MCF 10A (cell line): ENCODE results near the gene RPL14. TPM values are rescaled to one million over a fixed set of nuclear protein-coding genes. Genes with fewer than 3 reads are reported as not detected.

Experiments
- BruUV-seq: library from RNA; stranded (reverse); fragments of 400-500 nt; replicated peaks from 2 replicates; lab custom pipeline; 2021; lab: Mats Ljungman, UMichigan
- CTCF ChIA-PET: fragments of 300-600 bp; sonication (Branson Sonifier 250); formaldehyde crosslinking; extraction: SDS; loops from one replicate; lab custom pipeline; 2021; ENCODE audit warnings: antibody characterized with exemption, inconsistent platforms; lab: Yijun Ruan, JAX
- POLR2A ChIA-PET: fragments of 300-600, 350-650 bp; sonication (Branson Sonifier 250); formaldehyde crosslinking; extraction: SDS; loops from one replicate; lab custom pipeline; 2020; ENCODE audit warnings: antibody characterized with exemption, inconsistent platforms; lab: Yijun Ruan, JAX
- DNase-seq: peaks from one replicate; pipeline ENCODE4 v3.0.0-alpha.2; 2018; ENCODE audit not compliant: unreplicated experiment
- H3K27ac Mint-ChIP-seq: one replicate; pipeline ENCODE4 v1.8.0; 2022; ENCODE audit warnings: mild to moderate bottlenecking, low read depth, mixed read lengths; ENCODE audit not compliant: unreplicated experiment
- H3K27me3 Mint-ChIP-seq: one replicate; pipeline ENCODE4 v1.8.0; 2022; ENCODE audit warnings: mixed read lengths; ENCODE audit not compliant: insufficient read depth, unreplicated experiment
- H3K36me3 Mint-ChIP-seq: one replicate; pipeline ENCODE4 v1.8.0; 2022; ENCODE audit warnings: mild to moderate bottlenecking, moderate library complexity, mixed read lengths; ENCODE audit not compliant: insufficient read depth, unreplicated experiment
- H3K4me1 Mint-ChIP-seq: one replicate; pipeline ENCODE4 v1.8.0; 2022; ENCODE audit warnings: mixed read lengths; ENCODE audit not compliant: insufficient read depth, unreplicated experiment
- H3K4me3 Mint-ChIP-seq: one replicate; pipeline ENCODE4 v1.8.0; 2022; ENCODE audit warnings: mild to moderate bottlenecking, moderate library complexity, mixed read lengths; ENCODE audit not compliant: unreplicated experiment
- H3K9me3 Mint-ChIP-seq: one replicate; pipeline ENCODE4 v1.8.0; 2022; ENCODE audit warnings: mixed read lengths; ENCODE audit not compliant: unreplicated experiment
- intact Hi-C: fragments of 100-400 bp; cut with micrococcal nuclease; formaldehyde crosslinking; loops from 2 replicates; pipeline ENCODE4 v1.14.1; 2022
- total RNA-seq: library from RNA; stranded (reverse); gene quantifications from 2 replicates; pipeline ENCODE4 v1.2.3, GENCODE V29; 2022
- TF ChIP-seq, protein P1 (sequence below): fragments of 200-600 bp; IDR thresholded peaks from one replicate; pipeline ENCODE4 v1.8.0; 2022; ENCODE audit warnings: antibody characterized with exemption, mild to moderate bottlenecking; ENCODE audit not compliant: unreplicated experiment

Gene RPL14
- total RNA-seq, 1 experiment from 2014 or later: 3,024 TPM

GRCh38 chr3:40452876-40453730 is 4.0 kb upstream of the RPL14 start:
- no TSS peak for BruUV-seq
- intact Hi-C loops: loop anchor here (1.0 to 2.0 kb wide), 3 partner anchors 52 to 126 kb away; partner anchors contain the start of gene ZNF621

GRCh38 chr3:40453933-40454332 is 3.2 kb upstream of the RPL14 start:
- Mint-ChIP-seq H3K9me3 (no peaks in the 10 kb centered on the region), H3K36me3 (peaks cover 29% of the 10 kb centered on the region), H3K27me3 (no peaks in the 10 kb centered on the region), H3K27ac (peak overlapping the region; percentile 95), H3K4me3 (peak overlapping the region; percentile 90), H3K4me1 (peaks cover 20% of the 10 kb centered on the region)
- TF ChIP-seq, protein P1, sequence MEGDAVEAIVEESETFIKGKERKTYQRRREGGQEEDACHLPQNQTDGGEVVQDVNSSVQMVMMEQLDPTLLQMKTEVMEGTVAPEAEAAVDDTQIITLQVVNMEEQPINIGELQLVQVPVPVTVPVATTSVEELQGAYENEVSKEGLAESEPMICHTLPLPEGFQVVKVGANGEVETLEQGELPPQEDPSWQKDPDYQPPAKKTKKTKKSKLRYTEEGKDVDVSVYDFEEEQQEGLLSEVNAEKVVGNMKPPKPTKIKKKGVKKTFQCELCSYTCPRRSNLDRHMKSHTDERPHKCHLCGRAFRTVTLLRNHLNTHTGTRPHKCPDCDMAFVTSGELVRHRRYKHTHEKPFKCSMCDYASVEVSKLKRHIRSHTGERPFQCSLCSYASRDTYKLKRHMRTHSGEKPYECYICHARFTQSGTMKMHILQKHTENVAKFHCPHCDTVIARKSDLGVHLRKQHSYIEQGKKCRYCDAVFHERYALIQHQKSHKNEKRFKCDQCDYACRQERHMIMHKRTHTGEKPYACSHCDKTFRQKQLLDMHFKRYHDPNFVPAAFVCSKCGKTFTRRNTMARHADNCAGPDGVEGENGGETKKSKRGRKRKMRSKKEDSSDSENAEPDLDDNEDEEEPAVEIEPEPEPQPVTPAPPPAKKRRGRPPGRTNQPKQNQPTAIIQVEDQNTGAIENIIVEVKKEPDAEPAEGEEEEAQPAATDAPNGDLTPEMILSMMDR: no peak
- intact Hi-C loops: loop anchor here (1.0 to 2.0 kb wide), 3 partner anchors 51 to 127 kb away; partner anchors contain the start of gene ZNF621
- no peak for DNase-seq
- CTCF ChIA-PET: interaction anchor here (0.5 to 5.2 kb wide), 8 partner anchors 15 to 1439 kb away, joined by 3 to 38 read pairs (median 3); no protein-coding TSS in a partner anchor
- POLR2A ChIA-PET: interaction anchor here (0.5 to 4.1 kb wide), 22 partner anchors 9 to 1665 kb away, joined by 3 to 36 read pairs (median 5); partner anchors contain the start of genes ZNF619, ZNF620 and ZNF621
- no TSS peak for BruUV-seq

More at GRCh38 chr3:40452876-40453730, 4.0 kb upstream of the RPL14 start:
- TF ChIP-seq, protein P1: no peak
- ChIA-PET CTCF (interaction anchor here (0.6 to 5.2 kb wide), 12 partner anchors 9 to 261 kb away, joined by 3 to 38 read pairs (median 4); partner anchors contain the start of gene ZNF620), POLR2A (interaction anchor here (0.5 to 4.1 kb wide), 29 partner anchors 10 to 1666 kb away, joined by 3 to 36 read pairs (median 5); partner anchors contain the start of genes CTNNB1, ZNF619, ZNF620 and ZNF621)
- no peaks in the 10 kb centered on the region for H3K9me3 Mint-ChIP-seq
- peak overlapping the region; percentile 90 for H3K4me3 Mint-ChIP-seq
- peaks cover 20% of the 10 kb centered on the region for H3K36me3 Mint-ChIP-seq
- peak; percentile 99 for DNase-seq
- no peaks in the 10 kb centered on the region for H3K27me3 Mint-ChIP-seq
- H3K27ac Mint-ChIP-seq: peak overlapping the region; percentile 95
- peaks cover 20% of the 10 kb centered on the region for H3K4me1 Mint-ChIP-seq

- Mint-ChIP-seq H3K9me3 (no peaks in the 10 kb centered on the region), H3K36me3 (peaks cover 43% of the 10 kb centered on the region), H3K27ac (no peak overlapping the region), H3K27me3 (no peaks in the 10 kb centered on the region), H3K4me1 (peaks cover 13% of the 10 kb centered on the region), H3K4me3 (peak overlapping the region; percentile 94)
- BruUV-seq: no TSS peak
- TF ChIP-seq, protein P1: no peak
- no peak for DNase-seq
- CTCF ChIA-PET: interaction anchor here (5.2 kb wide), 1 partner anchor 127 kb away, joined by 38 read pairs; no protein-coding TSS in a partner anchor
- intact Hi-C loops: no loop called here
- POLR2A ChIA-PET: interaction anchor here (3.9 to 4.1 kb wide), 2 partner anchors 50 to 70 kb away, joined by 32 to 36 read pairs; partner anchors contain the start of genes ZNF620 and ZNF621
Measured at GRCh38 chr3:40455328-40455727, 1.8 kb upstream of the RPL14 start.
